ENCODE results near the gene PRKCQ.

The PRKCQ gene

GRCh38 chr10:6408799-6409198, 171.3 kb downstream of the PRKCQ start:
- no peak for DNase-seq

GRCh38 chr10:6407034-6407721, 172.9 kb downstream of the PRKCQ start:
- DNase-seq, result no peak

GRCh38 chr10:6406220-6407033, 173.6 kb downstream of the PRKCQ start:
- DNase-seq, result peak in 1 of 56 donors; percentile 34

GRCh38 chr10:6405713-6406112, 174.4 kb downstream of the PRKCQ start:
- no peak for DNase-seq

GRCh38 chr10:6404127-6405072, 175.7 kb downstream of the PRKCQ start:
- DNase-seq, result no peak

- DNase-seq, result no peak
Measured at GRCh38 chr10:6402960-6403359, 177.1 kb downstream of the PRKCQ start.

- DNase-seq, result peak in 5 of 56 donors; percentile 10 to 23 (median 14)
Measured at GRCh38 chr10:6402349-6402709, 177.7 kb downstream of the PRKCQ start.

GRCh38 chr10:6401558-6402348, 178.3 kb downstream of the PRKCQ start:
- DNase-seq, result peak in 53 of 56 donors; percentile 15 to 90 (median 66)

GRCh38 chr10:6400821-6401465, 179.1 kb downstream of the PRKCQ start:
- no peak for DNase-seq

- no peak for DNase-seq
Measured at GRCh38 chr10:6400331-6400730, 179.7 kb downstream of the PRKCQ start.

GRCh38 chr10:6399879-6400278, 180.2 kb downstream of the PRKCQ start:
- peak in 1 of 56 donors; percentile 32 for DNase-seq

- peak in 32 of 56 donors; percentile 19 to 77 (median 44) for DNase-seq
Measured at GRCh38 chr10:6399231-6399741, 180.8 kb downstream of the PRKCQ start.

GRCh38 chr10:6398399-6398798, 181.7 kb downstream of the PRKCQ start:
- no peak for DNase-seq

GRCh38 chr10:6396652-6397051, 183.4 kb downstream of the PRKCQ start:
- DNase-seq, result no peak

- DNase-seq, result no peak
Measured at GRCh38 chr10:6396226-6396625, 183.8 kb downstream of the PRKCQ start.

GRCh38 chr10:6395606-6396005, 184.5 kb downstream of the PRKCQ start:
- no peak for DNase-seq

- DNase-seq, result no peak
Measured at GRCh38 chr10:6394084-6394483, 186.0 kb downstream of the PRKCQ start.

GRCh38 chr10:6393168-6393567, 186.9 kb downstream of the PRKCQ start:
- DNase-seq, result no peak

GRCh38 chr10:6390213-6390845, 189.7 kb downstream of the PRKCQ start:
- no peak for DNase-seq
